ENCODE measurements around the gene C22orf15. TPM values are rescaled to one million over a fixed set of nuclear protein-coding genes. Genes with fewer than 3 reads are reported as not detected.

Gene C22orf15
- total and polyA plus RNA-seq, 2 donors (not counting 3 experiments of a cell fraction or from before 2014, with no cell fraction given): 0.86 TPM; not detected in 1

DNA sequence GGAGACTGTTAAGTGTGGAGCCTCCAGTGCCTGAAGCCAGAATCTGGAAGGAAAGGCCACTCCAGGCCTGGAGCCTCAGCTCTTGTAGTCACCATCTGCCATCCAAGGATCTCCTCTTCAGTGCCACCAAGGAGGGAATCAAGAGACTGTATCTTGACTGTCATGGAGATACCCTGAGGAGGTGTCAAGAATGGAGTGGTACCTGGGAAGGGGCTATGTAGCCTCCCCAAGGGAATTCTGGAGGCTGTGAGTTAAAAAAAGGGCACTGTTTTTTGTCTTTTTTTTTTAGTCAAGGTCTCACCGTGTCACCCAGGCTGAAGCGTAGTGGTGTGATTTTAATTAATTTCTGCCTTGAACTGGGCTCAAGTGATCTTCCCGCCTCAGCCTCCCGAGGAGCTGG lies 3.2 kb upstream of the C22orf15 start:
- no peaks in the 10 kb centered on the region for H3K79me2 ChIP-seq (ENCODE audit: control insufficient read depth, insufficient read depth, low read length)
- TF ChIP-seq FOS (IDR thresholded peaks at IDR 0.05; ENCODE audit: borderline replicate concordance, insufficient read depth, low read length) (no peak), POLR2A (IDR thresholded peaks at IDR 0.05; ENCODE audit: low read depth, low read length) (no peak), CTCF (IDR thresholded peaks at IDR 0.05; ENCODE audit: extremely low read depth in 1 of 2, insufficient read depth in 1 of 2, low read depth in 1 of 2, low read length in 2 of 2) (no peak), POLR2AphosphoS5 (IDR thresholded peaks at IDR 0.05; ENCODE audit: insufficient read depth, low read depth, low read length) (no peak)
- H4K20me1 ChIP-seq (replicated peaks; ENCODE audit: control insufficient read depth, extremely low read depth, insufficient read depth, low read length): no peaks in the 10 kb centered on the region
- H2AFZ ChIP-seq (ENCODE audit: low read depth, low read length): no peak overlapping the region
- BruUV-seq (replicated peaks): no TSS peak
- dilution Hi-C loops (cut with MboI; ENCODE audit: extremely low pct_ligation_motif_present, low sequenced_read_pairs) (no loop called here), intact Hi-C loops (cut with micrococcal nuclease) (no loop called here)
- peaks cover 12% of the 10 kb centered on the region for H3K4me1 ChIP-seq (ENCODE audit: control insufficient read depth, extremely low read depth, insufficient read depth, low read length)
- no peak overlapping the region for H3K9ac ChIP-seq (replicated peaks; ENCODE audit: extremely low read depth, insufficient read depth, low read length)
- H3K4me2 ChIP-seq (ENCODE audit: insufficient read depth, low read length): no peak overlapping the region
- no peaks in the 10 kb centered on the region for H3K36me3 ChIP-seq (ENCODE audit: control insufficient read depth in 2 of 2, extremely low read depth in 1 of 2, insufficient read depth in 2 of 2, low read length in 2 of 2)
- no peak for FAIRE-seq
- H3K4me3 ChIP-seq (replicated peaks in 1 of 3; ENCODE audit: insufficient read depth in 1 of 3, low read depth in 1 of 3, low read length in 3 of 3): no peak overlapping the region
- no peak overlapping the region for H3K27ac ChIP-seq (ENCODE audit: insufficient read depth, low read depth, low read length)
- H3K9me1 ChIP-seq (replicated peaks; ENCODE audit: control insufficient read depth, extremely low read depth, insufficient read depth, low read length): no peaks in the 10 kb centered on the region
- no peak for DNase-seq (ENCODE audit: low read depth, low spot score)
- ChIA-PET CTCF (interaction anchor here (1.4 kb wide), 1 partner anchor 11 kb away, joined by 4 read pairs; no protein-coding TSS in a partner anchor), POLR2A (no interaction called here)
- no peaks in the 10 kb centered on the region for H3K9me3 ChIP-seq (replicated peaks; ENCODE audit: control insufficient read depth, insufficient read depth, low read length)
- H3K27me3 ChIP-seq (ENCODE audit: control insufficient read depth in 2 of 2, insufficient read depth in 2 of 2, low read length in 2 of 2): no peaks in the 10 kb centered on the region

DNA sequence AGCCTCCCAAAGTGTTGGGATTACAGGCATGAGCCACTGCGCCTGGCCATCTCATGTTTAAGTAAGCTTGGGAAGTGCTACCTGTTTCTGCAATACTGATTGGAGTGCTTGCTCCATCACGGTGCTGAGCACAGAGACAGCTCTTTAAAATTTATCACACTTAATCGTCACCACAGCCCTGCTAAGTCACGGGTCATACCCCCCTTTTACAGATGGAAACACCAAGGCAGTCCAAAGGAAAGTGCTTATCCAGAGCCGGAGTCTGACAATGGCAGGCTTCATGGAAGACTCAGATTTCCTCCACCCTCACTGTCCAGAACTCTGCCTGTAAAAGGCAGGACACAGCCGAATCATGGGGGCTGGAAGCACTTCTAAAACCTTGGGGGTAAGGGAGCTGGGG lies 2.7 kb upstream of the C22orf15 start:
- dilution Hi-C loops (cut with MboI; ENCODE audit: extremely low pct_ligation_motif_present, low sequenced_read_pairs) (no loop called here), intact Hi-C loops (cut with micrococcal nuclease) (no loop called here)
- FAIRE-seq: no peak
- H3K4me3 ChIP-seq (replicated peaks in 1 of 3; ENCODE audit: insufficient read depth in 1 of 3, low read depth in 1 of 3, low read length in 3 of 3): no peak overlapping the region
- no peak overlapping the region for H3K4me2 ChIP-seq (ENCODE audit: insufficient read depth, low read length)
- ChIA-PET POLR2A (no interaction called here), CTCF (interaction anchor here (1.0 to 1.4 kb wide), 2 partner anchors 11 to 90 kb away, joined by 4 to 5 read pairs; no protein-coding TSS in a partner anchor)
- no peak overlapping the region for H2AFZ ChIP-seq (ENCODE audit: low read depth, low read length)
- no peaks in the 10 kb centered on the region for H3K9me3 ChIP-seq (replicated peaks; ENCODE audit: control insufficient read depth, insufficient read depth, low read length)
- no peak for TF ChIP-seq CTCF (IDR thresholded peaks at IDR 0.05; ENCODE audit: extremely low read depth in 1 of 2, insufficient read depth in 1 of 2, low read depth in 1 of 2, low read length in 2 of 2)
- no peak for TF ChIP-seq FOS (IDR thresholded peaks at IDR 0.05; ENCODE audit: borderline replicate concordance, insufficient read depth, low read length)
- TF ChIP-seq GATA2 (IDR thresholded peaks at IDR 0.05; ENCODE audit: insufficient read depth, insufficient read length, low read depth, low read length): no peak
- no peak for TF ChIP-seq MYC (IDR thresholded peaks at IDR 0.05; ENCODE audit: low read depth, low read length)
- TF ChIP-seq, protein P1, sequence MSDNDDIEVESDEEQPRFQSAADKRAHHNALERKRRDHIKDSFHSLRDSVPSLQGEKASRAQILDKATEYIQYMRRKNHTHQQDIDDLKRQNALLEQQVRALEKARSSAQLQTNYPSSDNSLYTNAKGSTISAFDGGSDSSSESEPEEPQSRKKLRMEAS (IDR thresholded peaks at IDR 0.05; ENCODE audit: insufficient read depth, insufficient read length): no peak
- TF ChIP-seq EZH2 (IDR thresholded peaks at IDR 0.05; ENCODE audit: borderline replicate concordance, low read depth, low read length, severe bottlenecking): no peak
- no peak for TF ChIP-seq POLR2A (IDR thresholded peaks at IDR 0.05; ENCODE audit: low read depth, low read length)
- TF ChIP-seq JUN (IDR thresholded peaks at IDR 0.05; ENCODE audit: borderline replicate concordance, insufficient read depth, insufficient read length, low read depth): no peak
- no peak for TF ChIP-seq POLR2AphosphoS5 (IDR thresholded peaks at IDR 0.05; ENCODE audit: insufficient read depth, low read depth, low read length)
- no peaks in the 10 kb centered on the region for H3K79me2 ChIP-seq (ENCODE audit: control insufficient read depth, insufficient read depth, low read length)
- H3K27me3 ChIP-seq (ENCODE audit: control insufficient read depth in 2 of 2, insufficient read depth in 2 of 2, low read length in 2 of 2): no peaks in the 10 kb centered on the region
- H3K9ac ChIP-seq (replicated peaks; ENCODE audit: extremely low read depth, insufficient read depth, low read length): no peak overlapping the region
- no peaks in the 10 kb centered on the region for H4K20me1 ChIP-seq (replicated peaks; ENCODE audit: control insufficient read depth, extremely low read depth, insufficient read depth, low read length)
- no peak for DNase-seq (ENCODE audit: low read depth, low spot score)
- no peak overlapping the region for H3K27ac ChIP-seq (ENCODE audit: insufficient read depth, low read depth, low read length)
- H3K36me3 ChIP-seq (ENCODE audit: control insufficient read depth in 2 of 2, extremely low read depth in 1 of 2, insufficient read depth in 2 of 2, low read length in 2 of 2): peaks cover 0 to 2% of the 10 kb centered on the region in 2 experiments
- no peaks in the 10 kb centered on the region for H3K9me1 ChIP-seq (replicated peaks; ENCODE audit: control insufficient read depth, extremely low read depth, insufficient read depth, low read length)
- peaks cover 12% of the 10 kb centered on the region for H3K4me1 ChIP-seq (ENCODE audit: control insufficient read depth, extremely low read depth, insufficient read depth, low read length)
- BruUV-seq (replicated peaks): no TSS peak
